Kidney (tissue), 22 donors: ENCODE results near the gene SLC8A2. TPM values are rescaled to one million over a fixed set of nuclear protein-coding genes. Genes with fewer than 3 reads are reported as not detected.

ENCODE experiments used
- DNase-seq, 5 donors: peaks; one replicate each; pipeline ENCODE4 v3.0.0-alpha.2; 2013 to 2020
- FAIRE-seq: peaks from 2 replicates; lab custom pipeline; 2012; peaks lifted over from hg19 to GRCh38; lab: Jason Lieb, UNC
- H3K27ac ChIP-seq, 2 donors: one replicate each; pipeline ENCODE4 v1.7.0; 2013; ENCODE audit warnings: low read depth in 2 of 2, low read length in 2 of 2, inconsistent platforms in 1 of 2
- H3K27me3 ChIP-seq: one replicate; pipeline ENCODE4 v1.7.1; 2013; ENCODE audit warnings: low read length, inconsistent platforms; ENCODE audit not compliant: control insufficient read depth, insufficient read depth
- H3K36me3 ChIP-seq, 3 donors: one replicate each; pipeline versions ENCODE4 v1.7.0 to v1.7.1; 2013; ENCODE audit warnings: low read length in 3 of 3, control low read depth in 1 of 3, inconsistent platforms in 1 of 3; ENCODE audit not compliant: insufficient read depth in 3 of 3, control insufficient read depth in 2 of 3
- H3K4me1 ChIP-seq, 3 donors: one replicate each; pipeline versions ENCODE4 v1.7.0 to v1.7.1; 2013; ENCODE audit warnings: low read length in 3 of 3, inconsistent platforms in 1 of 3, low read depth in 1 of 3; ENCODE audit not compliant: control insufficient read depth in 2 of 3, insufficient read depth in 2 of 3
- H3K4me3 ChIP-seq, 3 donors: one replicate each; pipeline versions ENCODE4 v1.7.0 to v1.8.1; 2013; ENCODE audit warnings: low read length in 3 of 3, control low read depth in 1 of 3, inconsistent platforms in 1 of 3
- H3K9ac ChIP-seq, 3 donors: one replicate each; pipeline versions ENCODE4 v1.7.0 to v1.7.1; 2013; ENCODE audit warnings: low read length in 3 of 3, control low read depth in 1 of 3, inconsistent platforms in 1 of 3
- H3K9me3 ChIP-seq, 3 donors: one replicate each; pipeline versions ENCODE4 v1.7.0 to v1.7.1; 2013; ENCODE audit warnings: low read length in 3 of 3, control low read depth in 1 of 3, inconsistent platforms in 1 of 3; ENCODE audit not compliant: control insufficient read depth in 2 of 3, insufficient read depth in 1 of 3
- intact Hi-C: fragments of 100-400 bp; cut with DNase I; formaldehyde crosslinking; loops from one replicate; pipeline ENCODE4 v1.11.1; 2022
- long read RNA-seq, 10 donors: library from polyadenylated mRNA in 1 of 10; unstranded in 1 of 10; transcript quantifications; one replicate each; pipeline ENCODE4 v2.0.0 and lab custom pipeline, GENCODE V29; 2021 to 2026
- polyA plus RNA-seq: library from polyadenylated mRNA; stranded (reverse); fragments of 350-450 nt; fragmentation: Illumina TruSeq; extraction: RNeasy Lipid Tissue Mini Kit (QIAGEN cat#74804); gene quantifications from one replicate; pipeline ENCODE4 v1.2.3, GENCODE V29; 2014; ENCODE audit warnings: low read depth, low replicate concordance; ENCODE audit not compliant: insufficient read depth
- total RNA-seq: library from RNA; stranded (reverse); fragmentation: NEBNext Ultra II Directional; extraction: Animal tissue kit (Norgen Biotek cat#: 25700); gene quantifications from one replicate; pipeline ENCODE4 v1.2.1, GENCODE V29; 2021
- TF ChIP-seq, protein P1 (sequence below): IDR thresholded peaks from 3 replicates; pipeline ENCODE4 v1.5.1; 2012; ENCODE audit warnings: mild to moderate bottlenecking, moderate library complexity, borderline replicate concordance; ENCODE audit not compliant: insufficient read depth; ENCODE audit errors: extremely low read depth
- donor health status: control.
- donor health status: control.
- donor health status: control.
- donor health status: control.
- donor health status: control.
- donor health status: DM: yes; HTN: yes; CAD: no.
- donor health status: Normal renal cell carcinoma (clear cell type).

SLC8A2 gene, protein sequence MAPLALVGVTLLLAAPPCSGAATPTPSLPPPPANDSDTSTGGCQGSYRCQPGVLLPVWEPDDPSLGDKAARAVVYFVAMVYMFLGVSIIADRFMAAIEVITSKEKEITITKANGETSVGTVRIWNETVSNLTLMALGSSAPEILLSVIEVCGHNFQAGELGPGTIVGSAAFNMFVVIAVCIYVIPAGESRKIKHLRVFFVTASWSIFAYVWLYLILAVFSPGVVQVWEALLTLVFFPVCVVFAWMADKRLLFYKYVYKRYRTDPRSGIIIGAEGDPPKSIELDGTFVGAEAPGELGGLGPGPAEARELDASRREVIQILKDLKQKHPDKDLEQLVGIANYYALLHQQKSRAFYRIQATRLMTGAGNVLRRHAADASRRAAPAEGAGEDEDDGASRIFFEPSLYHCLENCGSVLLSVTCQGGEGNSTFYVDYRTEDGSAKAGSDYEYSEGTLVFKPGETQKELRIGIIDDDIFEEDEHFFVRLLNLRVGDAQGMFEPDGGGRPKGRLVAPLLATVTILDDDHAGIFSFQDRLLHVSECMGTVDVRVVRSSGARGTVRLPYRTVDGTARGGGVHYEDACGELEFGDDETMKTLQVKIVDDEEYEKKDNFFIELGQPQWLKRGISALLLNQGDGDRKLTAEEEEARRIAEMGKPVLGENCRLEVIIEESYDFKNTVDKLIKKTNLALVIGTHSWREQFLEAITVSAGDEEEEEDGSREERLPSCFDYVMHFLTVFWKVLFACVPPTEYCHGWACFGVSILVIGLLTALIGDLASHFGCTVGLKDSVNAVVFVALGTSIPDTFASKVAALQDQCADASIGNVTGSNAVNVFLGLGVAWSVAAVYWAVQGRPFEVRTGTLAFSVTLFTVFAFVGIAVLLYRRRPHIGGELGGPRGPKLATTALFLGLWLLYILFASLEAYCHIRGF
- total RNA-seq (0.94 TPM), polyA plus RNA-seq (not detected)
- long read RNA-seq, donor 1 = 0 reads
- long read RNA-seq, donor 2 = 0 reads
- long read RNA-seq, donor 3 = 0 reads
- long read RNA-seq, donor 4 = 0 reads
- long read RNA-seq, donor 5 = 0 reads
- long read RNA-seq, donor 6 = 0 reads
- long read RNA-seq, donor 7 = 0 reads
- long read RNA-seq, donor 8 = 0 reads
- long read RNA-seq, donor 9 = 0 reads
- long read RNA-seq, donor 10 = 0 reads

DNA sequence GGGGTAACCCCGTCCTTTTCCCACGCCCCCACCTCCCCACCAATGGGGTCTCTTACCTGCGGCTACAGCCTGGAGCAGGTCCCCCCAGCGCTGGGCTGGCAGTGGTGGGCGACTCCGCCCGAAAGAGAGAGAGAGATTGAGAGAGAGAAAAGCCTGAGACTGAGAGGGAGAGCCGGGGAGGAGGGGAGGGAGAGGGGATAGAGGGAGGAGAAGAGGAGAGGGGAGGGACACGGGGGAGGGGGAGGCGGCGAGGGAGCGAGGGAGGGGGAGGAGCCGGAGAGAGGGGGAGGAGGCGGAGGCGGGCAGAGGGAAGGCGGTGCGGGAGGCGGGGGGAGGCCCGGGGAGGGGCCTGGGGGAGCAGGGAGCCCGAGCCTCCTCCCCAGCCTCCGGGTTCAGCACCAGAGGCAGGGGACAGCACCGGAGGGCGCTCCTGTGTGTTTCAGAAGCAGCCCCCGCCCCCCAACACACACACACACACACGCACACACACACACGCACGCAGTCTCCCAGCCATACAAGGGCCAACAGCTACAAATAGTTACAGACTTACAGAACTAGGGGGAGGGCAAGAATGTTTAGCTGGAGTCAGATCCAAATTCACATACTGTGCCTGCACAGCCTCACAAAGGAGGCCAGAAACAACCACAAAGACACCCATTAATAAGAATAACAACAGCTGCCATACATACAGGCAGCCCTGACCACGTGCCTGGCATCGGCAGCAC, at the start of gene SLC8A2:
Gene SLC8A2 (minus strand): TSS at position 161 of the 725 bp plus-strand sequence. CDS start 5,490 bp downstream, outside the sequence.
- Histone ChIP-seq H3K9ac (no peak within 1 kb of the TSS), H3K4me3 (peak within 1 kb of the TSS in 1 of 3 donors; percentile 31), H3K36me3 (no peaks in the 10 kb centered on the region), H3K27me3 (peaks cover 2% of the 10 kb centered on the region), H3K27ac (no peak within 1 kb of the TSS), H3K9me3 (no peaks in the 10 kb centered on the region), H3K4me1 (no peaks in the 10 kb centered on the region)
- intact Hi-C loops = no loop called here
- TF ChIP-seq, protein P1, sequence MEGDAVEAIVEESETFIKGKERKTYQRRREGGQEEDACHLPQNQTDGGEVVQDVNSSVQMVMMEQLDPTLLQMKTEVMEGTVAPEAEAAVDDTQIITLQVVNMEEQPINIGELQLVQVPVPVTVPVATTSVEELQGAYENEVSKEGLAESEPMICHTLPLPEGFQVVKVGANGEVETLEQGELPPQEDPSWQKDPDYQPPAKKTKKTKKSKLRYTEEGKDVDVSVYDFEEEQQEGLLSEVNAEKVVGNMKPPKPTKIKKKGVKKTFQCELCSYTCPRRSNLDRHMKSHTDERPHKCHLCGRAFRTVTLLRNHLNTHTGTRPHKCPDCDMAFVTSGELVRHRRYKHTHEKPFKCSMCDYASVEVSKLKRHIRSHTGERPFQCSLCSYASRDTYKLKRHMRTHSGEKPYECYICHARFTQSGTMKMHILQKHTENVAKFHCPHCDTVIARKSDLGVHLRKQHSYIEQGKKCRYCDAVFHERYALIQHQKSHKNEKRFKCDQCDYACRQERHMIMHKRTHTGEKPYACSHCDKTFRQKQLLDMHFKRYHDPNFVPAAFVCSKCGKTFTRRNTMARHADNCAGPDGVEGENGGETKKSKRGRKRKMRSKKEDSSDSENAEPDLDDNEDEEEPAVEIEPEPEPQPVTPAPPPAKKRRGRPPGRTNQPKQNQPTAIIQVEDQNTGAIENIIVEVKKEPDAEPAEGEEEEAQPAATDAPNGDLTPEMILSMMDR = no peak
- DNase-seq (peak; percentile 84 to 97 (median 95)), FAIRE-seq (no peak)

DNA sequence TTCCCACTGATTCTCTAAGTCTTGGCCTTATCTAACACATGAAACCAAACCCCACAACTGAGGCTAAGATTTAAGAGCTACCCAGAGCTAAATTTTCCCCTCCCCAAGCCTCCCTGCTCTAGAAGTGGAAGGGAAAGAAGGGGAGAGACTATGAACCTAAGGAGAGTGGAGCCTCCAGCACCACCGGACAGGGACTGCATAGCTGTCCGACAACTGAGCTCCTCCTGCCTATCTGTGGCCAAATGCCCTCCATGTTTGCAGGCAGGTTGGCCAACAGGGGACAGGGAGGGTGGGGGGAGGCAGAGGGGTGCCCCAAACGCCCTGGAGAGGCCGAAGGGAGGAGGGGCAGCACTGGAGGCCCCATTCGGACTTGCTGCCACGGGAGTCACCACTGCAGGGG, 49.1 kb upstream of the SLC8A2 start:
- H3K36me3 ChIP-seq = no peaks in the 10 kb centered on the region
- H3K9me3 ChIP-seq = no peaks in the 10 kb centered on the region
- no peak overlapping the region for H3K27ac ChIP-seq
- no peaks in the 10 kb centered on the region for H3K27me3 ChIP-seq
- intact Hi-C loops = no loop called here
- TF ChIP-seq, protein P1 = no peak
- no peak for FAIRE-seq
- H3K4me1 ChIP-seq = peaks cover 0 to 3% (median 0%) of the 10 kb centered on the region in 3 donors
- no peak for DNase-seq
- H3K4me3 ChIP-seq = no peak overlapping the region
- no peak overlapping the region for H3K9ac ChIP-seq

DNA sequence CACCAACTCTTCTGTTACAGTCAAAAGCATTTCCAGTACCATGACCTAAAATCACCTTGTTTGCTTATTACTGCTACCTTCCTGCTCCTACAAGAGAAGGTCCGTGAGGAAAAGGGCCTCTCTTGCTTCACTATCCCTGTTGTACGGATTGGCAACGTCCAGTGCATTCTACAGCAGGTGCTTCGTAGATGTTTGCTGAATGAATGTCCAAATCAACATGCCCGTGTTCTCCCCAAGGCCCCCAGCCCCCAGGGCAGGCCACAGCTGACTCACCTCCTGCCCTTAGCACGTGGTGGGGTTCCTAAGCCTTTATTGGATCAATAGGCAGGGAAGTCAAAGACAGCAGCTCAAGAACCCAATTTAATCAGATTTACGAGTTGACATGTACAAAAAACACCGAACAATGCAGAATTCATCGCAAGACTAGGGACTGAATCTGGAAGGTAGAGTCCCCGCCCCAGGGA, 48.7 kb upstream of the SLC8A2 start:
- peaks cover 0 to 3% (median 0%) of the 10 kb centered on the region in 3 donors for H3K4me1 ChIP-seq
- H3K9me3 ChIP-seq = no peaks in the 10 kb centered on the region
- no peak overlapping the region for H3K27ac ChIP-seq
- intact Hi-C loops = no loop called here
- no peak for DNase-seq
- H3K9ac ChIP-seq = no peak overlapping the region
- no peaks in the 10 kb centered on the region for H3K36me3 ChIP-seq
- no peaks in the 10 kb centered on the region for H3K27me3 ChIP-seq
- no peak for FAIRE-seq
- no peak overlapping the region for H3K4me3 ChIP-seq
- TF ChIP-seq, protein P1 = no peak
